ENCODE data around the gene AGRN. TPM values are rescaled to one million over a fixed set of nuclear protein-coding genes. Genes with fewer than 3 reads are reported as not detected.
"Not testable (repeated sequence)": the region's sequence is repeated elsewhere in the genome, so short reads cannot be mapped to it uniquely, and the experiment has no call there.

AGRN gene
- polyA plus RNA-seq, 3 donors, result 12.5 to 34.2 (median 21.5) TPM

DNA sequence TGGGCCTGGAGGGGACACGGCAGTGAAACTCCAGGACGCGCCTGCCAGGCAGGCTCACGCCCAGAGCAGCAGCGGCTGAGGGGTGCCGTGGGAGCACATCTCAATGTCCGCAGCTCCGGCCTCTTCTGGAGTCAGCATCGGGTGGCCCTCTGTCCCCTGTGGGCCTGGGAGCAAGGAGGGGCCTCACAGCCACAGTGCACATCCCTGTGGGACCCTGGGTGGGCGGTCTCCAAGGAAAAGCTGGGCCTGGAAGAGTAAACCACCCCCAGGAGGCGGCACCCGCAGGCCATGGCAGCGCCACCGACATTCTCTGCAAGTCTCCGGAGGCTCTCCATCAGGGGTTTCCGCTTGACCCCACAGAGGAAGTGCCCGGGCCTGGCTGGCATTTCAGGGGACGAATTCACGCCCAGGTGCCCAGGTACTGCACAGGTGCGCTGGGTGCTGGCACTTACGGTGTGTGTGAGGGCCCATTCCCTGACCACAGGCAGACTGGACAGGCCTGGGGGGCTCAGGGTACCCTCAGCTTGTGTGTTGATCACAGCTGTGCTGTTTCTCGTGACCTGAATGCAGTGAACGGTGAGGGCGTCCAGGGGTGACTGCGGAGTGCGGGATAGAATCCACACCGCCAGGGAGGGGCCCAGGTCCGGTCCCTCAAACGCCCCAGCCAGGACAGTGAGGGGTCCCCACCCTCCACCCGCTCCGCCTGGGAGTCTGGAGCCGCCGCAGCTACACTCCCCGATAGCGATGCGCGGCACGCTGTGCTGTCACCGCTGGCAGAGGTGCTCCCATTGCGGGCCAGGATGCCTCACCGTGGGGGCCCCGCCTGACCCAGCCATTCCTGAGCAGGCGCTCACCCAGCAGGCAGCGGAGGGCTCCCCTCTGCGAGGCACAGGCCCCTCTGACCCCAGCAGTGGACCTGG, 70.8 kb downstream of the AGRN start:
- no peak overlapping the region for H3K27ac ChIP-seq (ENCODE audit: low read depth, low read length)
- WGBS, 3 donors, result 93 to 96% (median 95%) methylated on average over 45 of the region's 45 CpGs

DNA sequence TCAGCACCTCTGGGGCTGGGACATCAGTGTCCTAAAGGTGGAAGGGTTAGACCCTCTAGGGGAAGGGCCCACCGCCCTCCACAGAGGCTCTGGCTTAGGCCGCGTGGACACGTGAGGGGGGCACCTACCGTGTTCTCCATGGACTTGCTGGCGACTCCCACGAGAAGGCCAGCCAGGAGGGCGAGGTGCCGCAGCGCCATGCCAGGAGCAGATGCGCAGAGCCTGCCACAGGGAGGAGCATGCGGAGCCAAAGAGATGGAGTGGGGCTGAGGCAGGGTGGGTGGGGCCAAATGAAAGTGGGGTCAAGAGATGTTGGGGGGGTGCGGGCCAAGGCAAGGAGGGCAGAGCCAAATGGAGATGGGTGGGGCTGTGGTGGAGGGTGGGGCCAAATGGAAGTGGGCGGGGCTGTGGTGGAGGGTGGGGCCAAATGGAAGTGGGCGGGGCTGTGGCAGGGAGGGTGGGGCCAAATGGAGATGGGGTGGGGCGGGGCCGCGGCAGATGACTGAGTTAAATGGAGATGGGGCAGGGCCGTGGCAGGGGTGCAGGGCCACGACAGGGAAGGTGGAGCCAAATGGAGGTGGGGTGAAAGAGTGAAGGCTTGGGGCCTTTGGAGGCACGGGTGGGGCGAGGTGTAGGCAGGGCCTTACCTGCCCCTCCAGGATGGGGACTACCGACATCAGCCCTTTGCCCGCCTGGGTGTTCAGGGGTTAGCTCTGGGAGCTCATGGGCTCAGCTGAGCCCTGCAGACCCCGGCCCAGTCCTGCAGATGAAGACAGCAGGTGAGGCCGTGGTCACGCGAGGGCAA, 71.6 kb downstream of the AGRN start:
- no peak overlapping the region for H3K27ac ChIP-seq (ENCODE audit: low read depth, low read length)
- 95 to 98% (median 96%) methylated on average over 26 to 28 of the region's 28 CpGs for WGBS, 3 donors

DNA sequence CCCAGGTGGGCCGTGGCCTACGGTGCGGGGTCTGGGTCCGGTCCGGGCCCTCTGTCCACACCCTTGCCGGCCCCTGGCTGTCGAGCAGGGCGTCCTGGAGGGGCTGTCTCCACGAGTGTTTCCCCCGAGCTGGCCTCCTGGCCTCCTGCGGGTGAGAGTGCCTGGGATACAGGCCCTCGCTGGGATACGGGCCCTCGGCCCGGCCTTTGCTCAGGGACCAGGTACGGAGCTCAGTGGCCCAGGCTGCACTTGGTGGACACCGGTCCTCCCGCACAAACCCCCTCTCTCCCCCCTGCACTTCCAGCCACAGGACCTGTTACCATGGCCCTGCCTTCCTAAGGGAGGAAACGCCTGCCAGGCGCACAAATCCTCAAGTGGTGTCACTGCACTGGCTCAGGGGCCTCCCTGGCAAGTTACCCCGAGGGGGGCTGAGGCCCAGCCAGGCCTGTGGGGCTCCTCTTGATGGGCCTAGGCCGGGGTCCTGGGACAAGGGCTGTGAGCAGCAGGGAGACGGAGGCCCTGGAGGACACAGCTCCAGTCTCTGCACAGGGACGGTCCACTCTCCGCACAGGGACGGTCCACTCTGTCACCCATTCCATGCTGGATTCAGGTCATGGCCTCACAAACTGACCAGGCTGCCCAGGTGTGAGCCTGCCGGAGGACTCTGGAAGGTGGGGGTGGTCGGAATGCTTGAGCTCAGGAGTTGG, 72.4 kb downstream of the AGRN start:
- 92 to 95% (median 95%) methylated on average over 26 to 28 of the region's 28 CpGs for WGBS, 3 donors
- no peak overlapping the region for H3K27ac ChIP-seq (ENCODE audit: low read depth, low read length)

GRCh38 chr1:1092894-1093609, 73.1 kb downstream of the AGRN start:
- 85 to 92% (median 91%) methylated on average over 14 of the region's 14 CpGs for WGBS, 3 donors
- H3K27ac ChIP-seq (ENCODE audit: low read depth, low read length), result no peak overlapping the region

DNA sequence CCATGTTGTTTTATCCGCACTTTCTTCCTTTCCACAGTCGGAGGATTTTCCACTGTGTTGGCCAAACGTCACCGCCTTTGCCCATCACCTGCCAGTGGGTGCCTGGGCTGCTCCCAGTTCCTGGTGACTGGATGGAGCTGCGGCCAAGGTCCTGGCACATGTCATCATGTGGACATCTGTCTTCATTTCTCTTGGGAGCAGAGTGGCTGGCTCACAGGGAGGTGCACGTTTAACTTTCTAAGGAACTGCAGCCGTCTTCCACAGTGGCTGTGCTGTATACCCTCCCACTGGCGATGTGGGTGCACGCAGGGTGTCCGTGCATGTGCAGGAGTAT, 73.7 kb downstream of the AGRN start:
- WGBS, 3 donors, result 89 to 91% (median 90%) methylated on average over 10 of the region's 10 CpGs
- no peak overlapping the region for H3K27ac ChIP-seq (ENCODE audit: low read depth, low read length)

DNA sequence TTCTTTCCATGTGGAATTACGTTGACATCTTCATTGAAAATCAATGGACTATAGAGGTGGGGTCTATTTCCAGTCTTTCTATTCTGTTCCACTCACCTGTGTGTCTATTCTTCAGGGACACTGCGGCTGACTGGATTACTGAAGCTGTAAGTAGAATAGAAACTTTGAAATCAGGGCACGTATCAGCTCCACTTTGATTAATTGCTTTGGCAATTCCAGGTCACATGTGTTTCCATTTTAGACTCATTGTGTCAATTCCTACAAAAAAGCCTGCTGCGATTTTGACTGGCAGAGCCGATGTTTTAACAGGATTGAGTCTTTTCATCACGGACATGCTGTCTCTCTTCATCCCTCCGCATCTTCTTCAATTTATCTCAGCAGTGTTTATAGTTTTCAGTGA, 75.1 kb downstream of the AGRN start:
- WGBS, 3 donors, result 87 to 94% (median 94%) methylated on average over 7 of the region's 7 CpGs
- H3K27ac ChIP-seq (ENCODE audit: low read depth, low read length), result no peak overlapping the region

DNA sequence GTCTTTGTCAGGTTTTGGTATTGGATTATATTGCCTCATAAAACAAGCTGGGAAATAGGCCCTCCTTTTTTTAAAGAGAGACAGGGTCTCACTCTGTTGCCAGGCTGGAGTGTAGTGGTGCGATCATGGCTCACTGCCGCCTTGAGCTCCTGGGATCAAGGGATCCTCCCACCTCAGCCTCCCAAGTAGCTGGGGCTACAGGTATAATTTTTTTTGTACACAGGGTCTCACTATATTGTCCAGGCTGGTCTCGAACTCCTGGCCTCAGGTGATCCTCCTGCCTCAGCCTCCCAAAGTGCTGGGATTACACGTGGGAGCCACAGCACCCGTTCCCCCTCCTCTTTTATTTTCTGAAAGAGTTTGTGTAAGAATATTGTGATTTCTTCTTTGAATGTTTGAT, 76.2 kb downstream of the AGRN start:
- 93 to 97% (median 94%) methylated on average over 5 of the region's 5 CpGs for WGBS, 3 donors
- H3K27ac ChIP-seq (ENCODE audit: low read depth, low read length), result not testable (repeated sequence)

- WGBS, 3 donors, result 92 to 96% (median 94%) methylated on average over 18 of the region's 18 CpGs
- H3K27ac ChIP-seq (ENCODE audit: low read depth, low read length), result no peak overlapping the region
These were observed 78.9 kb downstream of the AGRN start for GRCh38 chr1:1098681-1099421.

DNA sequence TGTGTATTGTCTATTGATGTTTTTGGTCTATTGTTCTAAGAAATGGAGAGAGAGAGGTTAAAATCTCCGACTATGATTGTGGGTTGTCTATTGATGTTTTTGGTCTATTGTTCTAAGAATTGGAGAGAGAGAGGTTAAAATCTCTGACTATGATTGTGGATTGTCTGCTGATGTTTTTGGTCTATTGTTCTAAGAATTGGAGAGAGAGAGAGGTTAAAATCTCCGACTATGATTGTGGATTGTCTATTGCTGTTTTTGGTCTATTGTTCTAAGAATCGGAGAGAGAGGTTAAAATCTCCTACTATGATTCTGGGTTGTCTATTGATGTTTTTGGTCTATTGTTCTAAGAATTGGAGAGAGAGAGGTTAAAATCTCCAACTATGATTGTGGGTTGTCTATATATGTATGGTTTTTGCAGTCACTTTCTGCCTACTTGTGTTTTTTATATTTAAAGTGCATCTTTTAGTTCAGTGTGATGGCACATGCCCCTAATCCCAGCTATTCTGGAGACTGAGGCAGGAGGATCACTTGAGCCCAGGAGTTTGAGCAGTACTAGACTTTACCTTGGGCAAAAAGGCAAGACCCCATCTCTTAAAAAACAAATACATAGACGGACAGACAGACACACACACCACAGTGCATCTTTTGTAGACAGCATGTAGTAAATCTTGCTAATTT, 79.7 kb downstream of the AGRN start:
- 85 to 92% (median 90%) methylated on average over 4 of the region's 4 CpGs for WGBS, 3 donors
- no peak overlapping the region for H3K27ac ChIP-seq (ENCODE audit: low read depth, low read length)

GRCh38 chr1:1100296-1100695, 80.4 kb downstream of the AGRN start:
- WGBS, 3 donors, result 97 to 98% (median 98%) methylated on average over 11 of the region's 11 CpGs
- H3K27ac ChIP-seq (ENCODE audit: low read depth, low read length), result no peak overlapping the region

GRCh38 chr1:1101503-1101902, 81.6 kb downstream of the AGRN start:
- no peak overlapping the region for H3K27ac ChIP-seq (ENCODE audit: low read depth, low read length)
- 84 to 96% (median 96%) methylated on average over 7 of the region's 7 CpGs for WGBS, 3 donors

GRCh38 chr1:1104152-1104551, 84.2 kb downstream of the AGRN start:
- 76 to 83% (median 79%) methylated on average over 6 of the region's 6 CpGs for WGBS, 3 donors
- H3K27ac ChIP-seq (ENCODE audit: low read depth, low read length), result not testable (repeated sequence)

Other genes with a start within 250 kb of the AGRN start
- gene SAMD11, start 96.2 kb upstream of the AGRN start, polyA plus RNA-seq, result 1 to 10 TPM in 2 of 3 donors, under 1 TPM in 1; 1.00 to 7.9 (median 1.2) TPM
- gene NOC2L, start 60.9 kb upstream of the AGRN start, polyA plus RNA-seq, result 10 to 100 TPM; 39.8 to 50.2 (median 44.3) TPM
- gene KLHL17, start 59.5 kb upstream of the AGRN start, polyA plus RNA-seq, result 10 to 100 TPM in 1 of 3 donors, 1 to 10 TPM in 2; 5.9 to 10.6 (median 6.3) TPM
- 1 to 10 TPM in 1 of 3 donors, under 1 TPM in 2; 0.22 to 1.1 (median 0.38) TPM for gene PLEKHN1, start 53.6 kb upstream of the AGRN start, polyA plus RNA-seq
- 1 to 10 TPM in 1 of 3 donors, under 1 TPM in 2; 0.06 to 2.0 (median 0.16) TPM for gene PERM1, start 38.0 kb upstream of the AGRN start, polyA plus RNA-seq
- 10 to 100 TPM; 11.3 to 22.9 (median 14.2) TPM for gene HES4, start 20.0 kb upstream of the AGRN start, polyA plus RNA-seq
- gene ISG15, start 6.6 kb upstream of the AGRN start, polyA plus RNA-seq, result 10 to 100 TPM; 43.7 to 83.5 (median 44.3) TPM
- gene RNF223, start 54.2 kb downstream of the AGRN start, polyA plus RNA-seq, result under 1 TPM in 2 of 3 donors, not detected in 1; 0.05 to 0.30 TPM
- gene C1orf159, start 96.0 kb downstream of the AGRN start, polyA plus RNA-seq, result 10 to 100 TPM in 1 of 3 donors, 1 to 10 TPM in 2; 5.2 to 11.5 (median 9.3) TPM
- gene TTLL10, start 153.8 kb downstream of the AGRN start, polyA plus RNA-seq, result under 1 TPM; 0.13 to 0.98 (median 0.45) TPM
- 1 to 10 TPM in 1 of 3 donors, under 1 TPM in 1, not detected in 1; 0.45 to 1.4 TPM for gene TNFRSF18, start 186.5 kb downstream of the AGRN start, polyA plus RNA-seq
- 10 to 100 TPM in 2 of 3 donors, 1 to 10 TPM in 1; 1.4 to 13.9 (median 11.4) TPM for gene TNFRSF4, start 194.0 kb downstream of the AGRN start, polyA plus RNA-seq
- 100 to 1,000 TPM in 2 of 3 donors, 10 to 100 TPM in 1; 93.9 to 148 (median 101) TPM for gene SDF4, start 211.9 kb downstream of the AGRN start, polyA plus RNA-seq
- gene B3GALT6, start 212.1 kb downstream of the AGRN start, polyA plus RNA-seq, result 10 to 100 TPM in 1 of 3 donors, 1 to 10 TPM in 2; 8.9 to 13.0 (median 8.9) TPM
- gene C1QTNF12, start 226.6 kb downstream of the AGRN start, polyA plus RNA-seq, result 1 to 10 TPM in 2 of 3 donors, under 1 TPM in 1; 0.53 to 6.1 (median 3.5) TPM